ENCODE results near the gene SLC13A3. TPM values are rescaled to one million over a fixed set of nuclear protein-coding genes. Genes with fewer than 3 reads are reported as not detected.

The SLC13A3 gene
- total RNA-seq, 4 donors from 2014 or later: 0.20 to 2.8 (median 1.1) TPM

- Histone ChIP-seq H3K4me3 (no peak overlapping the region), H3K9me3 (no peaks in the 10 kb centered on the region), H3K36me3 (no peaks in the 10 kb centered on the region), H3K27me3 (no peaks in the 10 kb centered on the region), H3K4me1 (no peaks in the 10 kb centered on the region), H3K27ac (no peak overlapping the region)
- ATAC-seq (no peak), DNase-seq (no peak)
- no peak for TF ChIP-seq CTCF (IDR thresholded peaks at IDR 0.05 in 4 of 5, conservative IDR thresholded peaks at IDR 0.05 in 1 of 5)
- intact Hi-C loops (cut with DNase I; ENCODE audit: low total_unique reads) (no loop called here), in situ Hi-C loops (cut with MboI; ENCODE audit: low sequenced_read_pairs in 4 of 4) (no loop called here)
Measured at GRCh38 chr20:46590443-46590842, 60.8 kb downstream of the SLC13A3 start.

- ATAC-seq (no peak), DNase-seq (no peak)
- intact Hi-C loops (cut with DNase I; ENCODE audit: low total_unique reads): no loop called here
- Histone ChIP-seq H3K4me3 (no peak overlapping the region), H3K27ac (no peak overlapping the region), H3K27me3 (no peaks in the 10 kb centered on the region), H3K9me3 (no peaks in the 10 kb centered on the region), H3K4me1 (no peaks in the 10 kb centered on the region), H3K36me3 (no peaks in the 10 kb centered on the region)
- in situ Hi-C loops (cut with MboI; ENCODE audit: low sequenced_read_pairs in 4 of 4): no loop called here
- TF ChIP-seq CTCF (IDR thresholded peaks at IDR 0.05 in 4 of 5, conservative IDR thresholded peaks at IDR 0.05 in 1 of 5) (no peak), POLR2A (IDR thresholded peaks at IDR 0.05) (no peak)
Measured at GRCh38 chr20:46588532-46589511, 62.4 kb downstream of the SLC13A3 start.

DNA sequence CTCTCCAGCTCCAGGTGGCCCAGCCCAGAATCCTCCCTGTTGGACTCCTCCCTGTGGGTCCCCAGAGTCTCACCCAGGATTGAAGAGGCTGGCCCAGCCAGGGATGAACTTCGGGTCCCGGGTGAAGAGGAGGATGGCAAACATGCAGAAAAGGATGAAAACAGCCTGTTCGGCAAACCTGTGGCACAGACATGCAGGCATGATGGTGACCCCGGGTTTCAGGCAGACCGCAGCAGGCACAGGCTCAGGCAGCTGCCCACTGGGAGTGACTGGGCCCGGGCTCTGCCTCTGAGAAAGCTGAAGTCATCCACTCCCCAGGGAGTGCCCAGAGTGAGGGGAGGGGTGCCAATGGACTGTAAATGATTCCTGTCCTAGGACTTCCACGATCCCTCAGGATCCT, 63.3 kb downstream of the SLC13A3 start:
- Histone ChIP-seq H3K4me1 (no peaks in the 10 kb centered on the region), H3K36me3 (no peaks in the 10 kb centered on the region), H3K27ac (no peak overlapping the region), H3K4me3 (no peak overlapping the region), H3K9me3 (no peaks in the 10 kb centered on the region), H3K27me3 (no peaks in the 10 kb centered on the region)
- TF ChIP-seq CTCF (IDR thresholded peaks at IDR 0.05 in 4 of 5, conservative IDR thresholded peaks at IDR 0.05 in 1 of 5) (no peak), POLR2A (IDR thresholded peaks at IDR 0.05) (no peak)
- intact Hi-C loops (cut with DNase I; ENCODE audit: low total_unique reads): no loop called here
- in situ Hi-C loops (cut with MboI; ENCODE audit: low sequenced_read_pairs in 4 of 4): no loop called here
- no peak for DNase-seq
- ATAC-seq: no peak

DNA sequence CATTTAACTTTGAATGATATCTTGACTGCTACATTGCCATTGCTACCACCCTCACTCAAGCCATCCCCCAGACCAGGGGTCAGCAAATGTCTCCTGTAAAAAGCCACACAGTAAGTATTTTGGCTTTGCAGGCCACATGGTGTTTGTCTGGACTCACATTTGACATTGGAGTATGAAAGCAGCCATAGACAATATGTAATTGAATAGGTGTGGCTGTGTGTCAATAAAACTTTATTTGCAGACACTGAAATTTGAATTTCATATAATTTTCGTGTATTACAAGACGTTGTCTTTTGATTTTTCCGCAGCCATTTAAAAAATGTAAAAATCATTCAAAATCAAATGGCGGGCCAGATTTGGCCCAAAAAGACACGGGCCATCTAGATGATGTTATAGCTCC, 64.5 kb downstream of the SLC13A3 start:
- Histone ChIP-seq H3K27me3 (no peaks in the 10 kb centered on the region), H3K27ac (no peak overlapping the region), H3K4me3 (no peak overlapping the region), H3K36me3 (no peaks in the 10 kb centered on the region), H3K9me3 (no peaks in the 10 kb centered on the region), H3K4me1 (no peaks in the 10 kb centered on the region)
- TF ChIP-seq CTCF (IDR thresholded peaks at IDR 0.05 in 4 of 5, conservative IDR thresholded peaks at IDR 0.05 in 1 of 5) (no peak), POLR2A (IDR thresholded peaks at IDR 0.05) (no peak)
- no peak for DNase-seq
- in situ Hi-C loops (cut with MboI; ENCODE audit: low sequenced_read_pairs in 4 of 4): no loop called here
- ATAC-seq: no peak
- intact Hi-C loops (cut with DNase I; ENCODE audit: low total_unique reads): no loop called here

All from gastrocnemius medialis (tissue), 4 donors.